Fibroblast of skin of scalp (primary cell): ENCODE results near the gene LDHB. TPM values are rescaled to one million over a fixed set of nuclear protein-coding genes. Genes with fewer than 3 reads are reported as not detected.
A peak's percentile ranks its signal among the peaks of the same experiment; 100 is the strongest.
"Not testable (repeated sequence)": the region's sequence is repeated elsewhere in the genome, so short reads cannot be mapped to it uniquely, and the experiment has no call there.

Experiments
- DNase-seq: peaks from one replicate; pipeline ENCODE4 v3.0.0-alpha.2; 2013
- polyA plus RNA-seq, 2 experiments: library from polyadenylated mRNA; unstranded; fragments of 120-200 nt; gene quantifications; one replicate each; pipeline ENCODE4 v1.2.1, GENCODE V29; 2013; ENCODE audit not compliant: insufficient read length in 2 of 2

LDHB gene
- 553 TPM for polyA plus RNA-seq (2013, experiment 1 of 2; ENCODE audit: insufficient read length)
- polyA plus RNA-seq (2013, experiment 2 of 2; ENCODE audit: insufficient read length), result 579 TPM

DNA sequence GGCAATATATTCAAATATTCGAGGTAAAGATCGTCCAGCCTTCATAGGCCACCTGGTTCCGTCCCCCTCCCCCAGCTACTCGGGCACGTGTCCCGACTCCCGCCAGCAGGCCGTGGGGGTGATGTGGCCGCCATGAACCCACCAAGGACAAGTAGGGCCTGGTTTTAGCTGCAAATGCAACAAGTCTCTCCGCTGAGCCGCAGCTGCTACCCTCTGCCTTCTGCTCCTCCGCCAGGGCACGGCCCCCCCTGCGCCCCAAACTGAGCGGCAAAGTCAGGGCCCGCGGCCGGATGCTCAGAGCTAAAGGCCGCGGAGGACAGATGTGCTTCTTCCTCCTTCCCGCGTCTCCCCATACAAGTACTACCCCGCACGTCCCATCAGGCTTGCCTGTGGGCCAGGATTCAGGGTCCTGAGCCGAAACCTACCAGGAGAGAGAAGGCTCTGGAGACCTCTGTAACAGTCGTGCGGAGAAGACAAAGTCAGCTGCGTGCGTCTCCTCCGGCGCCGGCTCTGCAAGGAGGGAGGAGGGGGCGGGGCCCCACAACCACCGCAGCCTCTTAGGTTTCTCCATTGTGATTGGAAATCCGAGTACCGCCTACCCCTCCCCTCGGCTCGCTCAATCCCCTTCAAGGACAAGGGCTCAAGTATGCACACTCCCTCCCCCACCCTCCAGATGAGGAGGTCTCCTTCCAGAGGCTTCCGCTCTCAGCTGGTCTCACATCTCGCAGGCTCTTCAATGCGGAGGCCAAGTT, at the start of gene LDHB:
LDHB (minus strand) TSS at position 517 of the 752 bp plus-strand sequence. CDS start 3,171 bp downstream, outside the sequence.
- peak; percentile 97 for DNase-seq

DNA sequence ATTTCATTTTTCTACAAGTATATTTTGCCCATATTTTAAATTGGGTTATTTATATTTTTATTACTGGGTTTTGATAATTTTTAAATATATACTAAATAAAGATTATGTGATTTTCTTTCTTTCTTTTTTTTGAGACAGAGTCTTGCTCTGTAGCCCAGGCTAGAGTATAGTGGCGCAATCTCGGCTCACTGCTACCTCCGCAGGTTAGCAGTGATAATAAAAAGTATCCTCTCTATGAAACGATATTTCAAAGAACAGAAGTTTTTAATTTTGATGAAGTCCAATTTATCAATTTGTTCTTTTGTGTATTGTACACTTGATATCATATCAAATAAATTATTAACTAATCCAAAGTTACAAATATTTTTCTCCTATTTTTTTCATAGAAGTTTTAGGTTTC, 47.2 kb upstream of the LDHB start:
- DNase-seq, result no peak

DNA sequence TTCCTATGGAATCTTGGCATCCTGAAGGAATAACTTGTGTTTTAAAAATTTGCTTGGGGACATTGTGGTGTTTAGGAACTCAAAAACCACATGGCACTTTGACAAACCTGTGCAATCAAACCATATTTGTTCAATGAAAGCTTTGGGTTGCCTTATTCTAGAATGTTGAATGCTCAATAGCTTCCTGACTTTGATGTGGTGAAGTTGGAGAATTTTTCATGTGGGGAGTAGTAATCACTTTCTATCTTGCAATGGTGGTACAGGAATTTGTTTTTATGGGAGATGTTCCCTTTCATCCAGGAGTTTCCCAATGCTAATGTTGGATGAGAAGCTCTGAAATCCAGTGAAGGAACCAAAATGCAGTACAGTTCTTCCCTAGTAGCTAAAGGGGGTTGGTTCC, 42.2 kb upstream of the LDHB start:
- peak; percentile 17 for DNase-seq

DNA sequence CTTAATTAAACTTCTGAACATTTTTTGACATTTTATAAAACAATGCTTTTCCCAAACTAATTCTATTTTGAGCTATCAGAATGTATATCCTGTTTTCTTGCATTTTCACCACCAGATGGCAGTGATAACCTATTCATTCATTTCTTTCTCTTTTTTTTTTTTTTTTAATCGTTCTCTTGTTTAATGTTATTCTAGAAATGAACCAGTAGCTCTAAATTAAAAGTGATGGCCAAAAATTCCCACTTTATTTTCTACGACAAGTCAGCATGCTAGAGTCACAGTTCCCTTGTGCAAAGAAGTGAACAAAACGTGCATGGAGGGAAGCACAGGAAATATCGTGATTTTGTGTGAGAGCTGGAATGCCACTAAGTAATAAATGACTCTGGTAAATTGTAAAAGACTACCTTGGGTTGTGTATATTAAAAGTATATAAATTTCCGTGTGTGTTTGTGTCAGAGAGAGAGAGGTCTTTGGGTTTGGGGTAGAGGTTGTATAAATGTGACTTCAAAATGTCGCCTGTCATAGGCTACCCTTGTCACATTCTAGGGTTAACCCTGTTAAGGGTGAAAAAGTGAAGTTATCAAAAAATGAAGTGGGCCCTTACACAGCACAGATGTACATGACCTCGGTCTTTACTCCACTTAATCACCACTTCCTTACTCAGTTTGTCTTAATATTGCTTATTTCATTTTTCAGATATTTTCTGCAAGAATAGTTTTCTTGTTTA, 40.4 kb upstream of the LDHB start:
- DNase-seq, result peak; percentile 56

DNA sequence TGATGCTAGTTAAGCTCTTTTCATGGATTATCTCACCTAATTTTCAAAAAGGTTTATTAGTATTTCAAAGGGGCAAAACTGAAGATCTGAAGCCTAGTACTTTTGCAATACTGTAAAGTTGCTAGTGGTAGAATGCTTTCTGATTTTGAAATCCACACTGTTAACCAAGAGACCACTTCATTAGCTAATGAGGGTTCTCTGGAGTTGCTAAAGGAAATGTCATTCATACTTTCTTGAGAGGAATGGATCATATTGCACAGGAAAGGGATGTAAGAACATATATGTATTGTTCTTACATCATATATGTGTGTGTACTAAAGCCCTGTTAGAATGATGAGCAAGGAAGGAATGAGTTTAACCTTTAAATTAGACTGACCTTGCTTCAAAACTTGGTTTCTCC, 39.0 kb upstream of the LDHB start:
- peak; percentile 51 for DNase-seq

DNA sequence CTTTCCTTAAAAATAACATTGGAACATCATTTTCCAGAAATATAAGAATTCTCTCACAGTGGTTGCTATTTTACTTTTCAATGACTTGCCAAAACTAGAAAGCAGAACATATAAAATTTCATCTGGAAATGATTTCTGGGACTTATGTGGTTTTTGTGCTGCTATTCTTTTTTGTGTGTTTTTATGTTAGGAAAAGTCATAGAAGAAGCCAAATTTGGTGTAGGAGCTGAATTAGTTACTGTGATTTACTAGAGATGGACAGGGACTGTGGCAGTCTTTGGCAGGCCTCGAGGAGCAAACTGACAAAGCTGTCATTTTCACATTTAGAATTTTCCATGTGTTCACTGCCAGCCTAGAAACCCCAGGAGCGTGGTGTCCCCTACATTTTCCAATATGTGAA, 38.3 kb upstream of the LDHB start:
- peak; percentile 89 for DNase-seq

DNA sequence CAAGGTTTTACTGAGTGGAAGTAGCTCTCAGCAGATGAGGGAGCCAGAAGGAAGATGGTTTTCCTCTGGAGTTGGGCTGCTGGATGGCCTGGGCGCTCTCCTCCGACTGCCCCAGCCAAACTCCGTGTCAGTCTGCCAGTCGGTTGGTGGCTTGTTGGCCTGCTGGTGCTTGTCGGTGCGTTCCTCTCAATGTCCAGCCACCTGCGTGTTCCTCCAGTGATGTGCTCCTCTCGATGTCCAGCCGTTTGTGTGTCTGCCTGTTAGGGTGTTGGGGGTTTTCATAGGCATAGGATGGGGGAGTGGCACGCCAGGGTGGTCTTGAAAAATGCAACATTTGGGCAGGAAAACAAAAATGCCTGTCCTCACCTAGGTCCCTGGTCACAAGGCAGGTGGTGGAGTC, 37.0 kb upstream of the LDHB start:
- no peak for DNase-seq

DNA sequence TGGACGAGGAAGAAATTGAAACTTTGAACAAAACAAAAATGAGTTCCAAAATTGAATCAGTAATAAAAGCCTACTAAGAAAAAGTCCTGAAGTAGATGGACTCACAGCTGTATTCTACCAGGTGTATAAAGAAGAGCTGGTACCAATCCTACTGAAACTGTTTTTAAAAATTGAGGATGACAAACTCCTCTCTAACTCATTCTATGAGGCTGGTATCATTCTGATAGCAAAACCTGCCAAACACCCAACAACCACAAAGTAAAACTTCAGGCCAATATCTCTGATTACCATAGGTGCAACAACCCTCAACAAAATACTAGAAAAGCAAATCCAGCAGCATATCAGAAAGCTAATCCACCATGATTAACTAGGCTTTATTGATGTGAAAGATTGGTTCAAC, 33.9 kb upstream of the LDHB start:
- no peak for DNase-seq

DNA sequence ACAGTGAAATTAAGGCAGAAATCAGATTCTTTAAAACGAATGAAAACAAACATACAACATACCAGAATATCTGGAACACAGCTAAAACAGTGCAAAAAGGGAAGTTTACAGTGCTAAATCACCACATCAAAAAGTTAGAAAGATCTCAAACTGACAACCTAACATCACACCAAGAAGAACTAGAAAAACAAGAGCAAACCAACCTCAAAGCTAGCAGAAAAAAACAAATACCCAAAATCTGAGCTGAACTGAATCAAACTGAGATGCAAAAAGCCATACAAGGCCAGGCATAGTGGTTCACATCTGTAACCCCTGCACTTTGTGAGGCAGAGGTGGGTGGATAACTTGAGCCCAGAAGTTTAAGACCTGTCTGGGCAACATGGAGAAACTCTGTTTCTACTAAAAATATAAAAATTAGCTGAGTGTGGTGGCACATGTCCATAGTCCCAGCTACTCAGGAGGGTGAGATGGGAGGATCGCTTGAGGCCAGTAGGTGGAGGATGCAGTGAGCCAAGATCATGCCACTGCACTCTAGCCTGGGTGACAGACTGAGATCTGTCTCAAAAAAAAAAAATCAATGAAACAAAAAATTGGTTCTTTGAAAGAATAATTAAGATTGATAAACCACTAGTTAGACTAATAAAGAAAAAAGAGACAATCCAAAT, 33.2 kb upstream of the LDHB start:
- no peak for DNase-seq

DNA sequence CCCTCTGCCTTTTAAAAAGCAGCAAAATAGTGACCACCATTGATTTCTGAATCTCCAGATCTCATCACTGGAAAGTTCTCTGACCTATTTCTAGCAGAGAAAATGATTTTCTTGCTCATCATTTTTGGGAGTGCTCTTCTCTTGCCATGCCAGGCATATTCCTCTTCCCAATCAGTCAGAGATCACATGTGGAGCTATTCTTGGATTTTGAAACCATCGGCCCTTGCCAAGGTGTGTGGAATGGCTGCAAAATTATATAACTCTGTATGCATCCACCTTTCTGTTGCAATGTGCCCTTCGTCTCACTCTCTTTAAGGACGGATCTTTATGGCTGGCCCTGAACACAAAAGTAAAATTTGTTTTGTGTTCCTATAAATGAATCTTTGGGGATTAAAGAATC, 25.5 kb upstream of the LDHB start:
- DNase-seq, result no peak

DNA sequence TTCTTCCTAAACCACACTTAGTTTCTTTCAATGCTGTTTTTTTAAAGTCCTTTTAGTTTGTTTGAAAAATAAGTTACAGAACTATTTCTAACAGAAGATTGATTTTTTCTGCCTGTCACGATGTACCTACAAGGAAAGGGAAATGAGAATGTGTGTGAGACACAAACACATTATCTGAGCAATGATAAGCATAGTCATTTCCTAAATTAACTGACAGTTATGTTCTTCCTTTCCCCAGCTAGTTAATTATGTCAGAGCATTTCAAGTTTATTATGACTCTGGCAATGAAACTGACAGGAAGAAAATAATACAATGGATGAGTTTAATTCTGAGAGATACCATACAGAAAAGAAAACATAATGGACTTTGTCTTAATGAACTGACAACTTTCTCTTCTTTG, 21.3 kb upstream of the LDHB start:
- no peak for DNase-seq

DNA sequence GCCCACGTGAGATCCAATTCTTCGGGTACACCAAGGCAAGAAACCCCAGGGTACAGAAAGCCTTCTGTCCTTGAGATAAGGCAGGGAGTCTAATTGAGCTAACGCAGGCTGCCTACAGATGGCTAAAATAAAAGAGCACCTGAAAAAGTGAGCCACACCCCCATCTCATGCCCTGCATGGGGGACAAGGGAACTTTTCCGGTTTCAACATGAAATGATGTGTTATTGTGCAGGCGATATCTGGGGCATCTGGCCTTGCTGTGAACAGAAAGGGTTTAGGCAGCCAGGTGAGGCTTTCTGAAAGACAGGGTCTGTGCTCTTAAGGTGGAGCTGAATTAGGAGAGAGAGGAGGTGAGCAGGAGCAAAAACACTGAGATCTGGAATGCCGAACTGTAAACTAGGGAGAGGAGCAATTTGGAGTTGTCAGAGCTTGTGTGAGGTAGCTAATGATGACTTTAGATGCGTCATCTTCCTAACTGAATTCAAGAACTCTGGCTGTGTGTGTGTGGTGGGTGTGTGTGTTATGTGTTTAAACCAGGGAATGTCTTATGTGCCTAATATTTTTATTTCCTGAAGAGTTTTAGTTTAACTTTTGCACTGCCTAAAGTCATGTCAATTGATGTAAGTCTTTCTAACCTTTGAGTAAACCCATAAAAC, 20.1 kb upstream of the LDHB start:
- DNase-seq, result no peak

DNA sequence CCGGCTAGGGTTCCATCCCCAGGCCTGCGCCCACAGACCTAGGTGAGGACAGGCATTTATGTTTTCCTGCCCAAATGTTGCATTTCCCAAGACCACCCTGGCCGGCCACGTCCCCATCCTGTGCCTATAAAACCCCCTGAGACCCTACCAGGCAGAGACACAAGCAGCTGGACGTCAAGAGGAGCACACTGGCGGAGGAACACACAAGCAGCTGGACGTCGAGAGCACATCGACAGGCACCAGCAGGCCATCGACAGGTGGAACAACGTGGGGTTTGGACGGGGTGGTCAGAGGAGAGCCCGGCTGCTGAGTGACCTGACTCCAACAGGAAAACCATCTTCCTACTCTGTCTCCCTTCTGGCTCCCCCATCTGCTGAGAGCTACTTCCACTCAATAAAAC, 19.6 kb upstream of the LDHB start:
- no peak for DNase-seq

DNA sequence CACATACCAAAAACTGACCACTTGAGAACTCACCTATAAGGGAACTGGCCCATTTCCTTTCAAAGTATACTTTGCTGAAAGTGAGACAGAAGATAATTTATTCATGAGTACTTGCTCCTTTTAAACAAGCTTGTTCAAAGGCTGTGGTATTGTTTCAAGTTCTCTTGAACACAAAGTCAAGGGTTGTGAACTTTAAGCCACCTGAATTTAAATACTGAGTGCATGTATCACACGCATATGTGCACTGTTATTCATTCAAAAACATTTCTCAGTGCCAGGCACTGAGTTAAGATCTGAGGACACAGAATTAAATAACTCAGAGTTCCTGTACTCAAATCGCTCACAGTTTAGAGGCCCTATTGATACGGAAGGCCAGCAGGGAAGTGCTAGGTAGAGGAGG, 19.1 kb upstream of the LDHB start:
- no peak for DNase-seq

DNA sequence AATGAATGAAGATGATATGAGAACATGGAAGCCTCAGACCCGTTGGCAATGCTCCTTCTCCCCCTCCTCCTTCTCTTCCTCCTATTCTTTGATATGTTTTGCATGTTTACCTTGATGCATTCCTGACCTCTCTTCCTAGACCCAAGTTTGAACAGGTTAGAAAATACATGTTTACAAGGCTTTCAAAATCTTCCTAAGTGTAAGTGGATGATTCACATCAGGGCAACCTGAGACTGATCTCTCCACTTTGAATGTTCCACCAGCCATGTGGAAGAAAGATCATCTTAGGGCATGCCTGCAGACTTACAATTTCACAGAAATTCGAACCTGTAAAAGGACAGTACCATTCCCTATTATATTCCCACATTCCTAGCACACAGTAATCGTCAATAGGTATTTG, 18.0 kb upstream of the LDHB start:
- DNase-seq, result no peak

DNA sequence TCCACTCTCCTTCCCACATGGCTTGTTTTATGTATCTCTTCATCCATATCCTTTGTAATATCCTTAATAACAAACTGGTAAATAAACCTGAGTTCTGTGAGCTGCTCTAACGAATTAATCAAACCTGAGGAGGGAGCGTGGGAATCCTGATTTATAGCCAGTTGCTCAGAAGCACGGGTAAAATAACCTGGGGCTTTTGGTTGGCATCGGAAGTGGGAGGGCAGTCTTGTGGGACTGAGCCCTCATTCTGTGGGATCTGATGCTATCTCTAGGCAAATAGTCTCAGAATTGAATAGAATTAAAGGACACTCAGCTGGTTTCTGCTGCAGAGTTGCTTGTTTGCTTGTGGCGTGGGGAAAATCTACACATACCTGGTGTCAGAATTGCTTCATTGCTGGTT, 17.5 kb upstream of the LDHB start:
- no peak for DNase-seq

DNA sequence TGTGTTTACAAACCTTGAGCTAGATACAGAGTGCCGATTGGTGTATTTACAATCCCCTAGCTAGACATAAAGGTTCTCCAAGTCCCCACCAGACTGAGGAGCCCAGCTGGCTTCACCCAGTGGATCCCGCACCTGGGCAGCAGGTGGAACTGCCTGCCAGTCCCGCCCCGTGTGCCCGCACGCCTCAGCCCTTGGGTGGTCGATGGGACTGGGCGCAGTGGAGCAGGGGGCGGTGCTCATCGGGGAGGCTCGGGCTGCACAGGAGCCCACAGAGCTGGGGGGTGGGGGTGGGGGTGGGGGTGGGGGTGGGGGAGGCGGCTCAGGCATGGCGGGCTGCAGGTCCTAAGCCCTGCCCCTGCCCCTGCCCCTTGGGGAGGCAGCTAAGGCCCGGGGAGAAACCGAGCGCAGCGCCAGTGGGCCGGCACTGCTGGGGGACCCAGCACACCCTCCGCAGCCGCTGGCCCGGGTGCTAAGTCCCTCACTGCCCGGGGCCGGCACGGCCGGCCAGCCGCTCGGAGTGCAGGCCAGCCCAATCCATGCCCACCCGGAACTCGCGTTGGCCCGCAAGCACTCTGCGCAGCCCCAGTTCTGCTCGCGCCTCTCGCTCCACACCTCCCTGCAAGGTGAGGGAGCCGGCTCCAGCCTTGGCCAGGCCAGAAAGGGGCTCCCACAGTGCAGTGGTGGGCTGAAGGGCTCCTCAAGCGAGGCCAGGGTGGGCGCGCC, 16.3 kb upstream of the LDHB start:
- DNase-seq, result not testable (repeated sequence)

DNA sequence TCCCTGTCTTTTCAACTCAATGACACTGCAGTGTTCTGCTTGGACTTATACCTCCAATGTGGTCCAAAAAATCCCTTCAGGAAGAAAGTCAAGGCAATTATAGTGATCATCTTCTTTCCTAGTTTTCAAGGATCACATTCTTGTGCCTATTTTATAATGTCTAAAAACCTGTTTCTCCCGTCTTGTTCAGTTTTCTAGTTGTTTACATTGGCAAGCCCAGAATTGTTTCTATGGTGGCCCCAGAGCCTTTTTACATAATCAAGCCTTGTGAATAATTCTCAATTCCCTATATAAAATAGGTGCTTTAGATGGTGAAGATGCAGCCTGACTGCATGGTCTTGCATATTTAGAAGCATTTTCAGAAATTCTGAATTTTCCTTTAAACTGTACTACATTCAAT, 14.5 kb upstream of the LDHB start:
- no peak for DNase-seq

DNA sequence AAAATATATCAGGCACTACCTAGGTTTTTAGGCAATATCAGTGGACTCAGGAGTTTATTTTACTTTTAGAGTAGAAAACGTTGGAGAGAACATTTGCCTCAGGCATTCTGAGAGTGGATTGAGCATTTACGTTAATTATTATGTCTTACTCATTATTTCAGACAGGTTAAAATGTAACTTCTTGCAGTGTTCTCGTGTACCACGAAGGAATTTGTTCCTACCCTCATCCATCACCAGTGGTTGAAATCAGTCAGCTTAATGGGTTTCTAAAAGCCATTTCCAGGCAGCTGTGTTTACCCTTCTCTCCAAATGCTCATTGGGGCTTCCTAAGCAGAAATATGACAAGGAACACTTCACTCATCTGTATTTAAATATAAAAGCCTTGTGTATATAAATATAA, 9.1 kb upstream of the LDHB start:
- DNase-seq, result no peak

DNA sequence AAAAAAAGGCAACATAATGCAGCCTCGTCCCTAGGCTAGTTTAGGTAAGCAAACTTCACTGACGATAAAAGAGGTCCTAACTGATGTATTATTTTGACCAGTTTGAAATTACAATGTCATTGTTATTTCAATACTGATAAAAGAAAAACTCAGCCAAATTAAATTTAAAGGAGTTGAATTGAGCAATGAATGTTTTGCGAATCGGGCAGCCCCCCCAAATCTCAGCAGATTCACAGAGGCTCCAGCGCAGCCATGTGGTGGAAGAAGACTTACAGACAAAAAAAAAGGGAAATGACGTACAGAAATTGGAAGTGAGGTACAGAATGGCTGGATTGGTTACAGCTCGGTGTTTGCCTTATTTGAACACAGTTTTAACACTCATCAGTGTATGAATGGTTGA, 8.2 kb upstream of the LDHB start:
- no peak for DNase-seq

DNA sequence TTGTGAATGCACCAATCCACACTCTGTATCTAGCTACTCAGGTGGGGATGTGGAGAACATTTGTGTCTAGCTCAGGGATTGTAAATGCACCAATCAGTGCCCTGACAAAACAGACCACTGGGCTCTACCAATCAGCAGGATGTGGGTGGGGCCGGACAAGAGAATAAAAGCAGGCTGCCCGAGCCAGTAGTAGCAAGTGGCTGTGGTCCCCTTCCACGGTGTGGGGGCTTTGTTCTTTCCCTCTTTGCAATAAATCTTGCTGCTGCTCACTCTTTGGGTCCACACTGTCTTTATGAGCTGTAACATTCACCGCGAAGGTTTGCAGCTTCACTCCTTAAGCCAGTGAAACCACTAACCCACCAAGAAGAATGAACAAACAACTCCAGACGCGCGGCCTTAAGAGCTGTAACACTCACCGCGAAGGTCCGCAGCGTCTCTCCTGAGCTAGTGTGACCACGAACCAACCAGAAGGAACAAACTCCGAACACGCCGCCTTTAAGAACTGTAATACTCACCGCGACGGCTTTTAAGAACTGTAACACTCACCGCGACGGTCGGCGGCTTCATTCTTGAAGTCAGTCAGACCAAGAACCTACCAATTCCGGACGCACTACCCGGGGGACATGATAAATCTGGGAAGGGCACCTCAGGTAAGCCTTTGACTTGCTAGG, 4.6 kb upstream of the LDHB start:
- DNase-seq, result no peak
